ENCODE results near the gene PLEKHG3.

PLEKHG3 gene

DNA sequence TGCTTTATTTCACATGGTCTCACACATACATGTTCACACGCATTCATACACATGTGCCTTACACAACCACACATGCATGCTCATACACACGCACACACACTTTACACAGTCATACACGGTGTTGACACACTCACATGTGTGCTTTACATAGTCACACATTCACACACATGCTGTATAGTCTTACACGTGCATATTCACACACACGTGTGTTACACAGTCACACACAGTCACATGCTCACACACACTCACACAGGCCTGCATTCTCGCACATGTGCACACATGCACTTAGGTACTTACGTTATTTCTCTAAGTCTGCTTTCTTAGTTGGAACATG is 18.0 kb upstream of the PLEKHG3 start:
- no peak for DNase-seq
- Histone ChIP-seq H3K4me3 (ENCODE audit: low read length) (no peak overlapping the region), H3K27me3 (replicated peaks; ENCODE audit: insufficient read depth, low read length) (no peaks in the 10 kb centered on the region), H3K36me3 (replicated peaks; ENCODE audit: insufficient read depth, low read length) (no peaks in the 10 kb centered on the region), H3K4me2 (ENCODE audit: low read depth, low read length) (no peak overlapping the region), H3K4me1 (ENCODE audit: low read length) (no peaks in the 10 kb centered on the region), H3K9ac (ENCODE audit: low read length) (no peak overlapping the region), H4K20me1 (ENCODE audit: insufficient read depth, low read length) (no peaks in the 10 kb centered on the region), H2AFZ (ENCODE audit: low read length) (no peak overlapping the region), H3K9me3 (replicated peaks; ENCODE audit: insufficient read depth, low read length) (no peaks in the 10 kb centered on the region), H3K79me2 (ENCODE audit: low read length) (no peaks in the 10 kb centered on the region), H3F3A (ENCODE audit: insufficient read depth, low read length) (no peaks in the 10 kb centered on the region), H3K9me2 (replicated peaks; ENCODE audit: insufficient read depth, low read length) (no peaks in the 10 kb centered on the region), H3K27ac (ENCODE audit: low read length) (no peak overlapping the region)
- TF ChIP-seq EZH2 (optimal IDR thresholded peaks at IDR 0.05; ENCODE audit: low read depth, low read length) (no peak), EZH2phosphoT487 (IDR thresholded peaks at IDR 0.05; ENCODE audit: low read length) (no peak)
- TF ChIP-seq, protein P1, sequence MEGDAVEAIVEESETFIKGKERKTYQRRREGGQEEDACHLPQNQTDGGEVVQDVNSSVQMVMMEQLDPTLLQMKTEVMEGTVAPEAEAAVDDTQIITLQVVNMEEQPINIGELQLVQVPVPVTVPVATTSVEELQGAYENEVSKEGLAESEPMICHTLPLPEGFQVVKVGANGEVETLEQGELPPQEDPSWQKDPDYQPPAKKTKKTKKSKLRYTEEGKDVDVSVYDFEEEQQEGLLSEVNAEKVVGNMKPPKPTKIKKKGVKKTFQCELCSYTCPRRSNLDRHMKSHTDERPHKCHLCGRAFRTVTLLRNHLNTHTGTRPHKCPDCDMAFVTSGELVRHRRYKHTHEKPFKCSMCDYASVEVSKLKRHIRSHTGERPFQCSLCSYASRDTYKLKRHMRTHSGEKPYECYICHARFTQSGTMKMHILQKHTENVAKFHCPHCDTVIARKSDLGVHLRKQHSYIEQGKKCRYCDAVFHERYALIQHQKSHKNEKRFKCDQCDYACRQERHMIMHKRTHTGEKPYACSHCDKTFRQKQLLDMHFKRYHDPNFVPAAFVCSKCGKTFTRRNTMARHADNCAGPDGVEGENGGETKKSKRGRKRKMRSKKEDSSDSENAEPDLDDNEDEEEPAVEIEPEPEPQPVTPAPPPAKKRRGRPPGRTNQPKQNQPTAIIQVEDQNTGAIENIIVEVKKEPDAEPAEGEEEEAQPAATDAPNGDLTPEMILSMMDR (IDR thresholded peaks at IDR 0.05; ENCODE audit: low read length), result no peak

DNA sequence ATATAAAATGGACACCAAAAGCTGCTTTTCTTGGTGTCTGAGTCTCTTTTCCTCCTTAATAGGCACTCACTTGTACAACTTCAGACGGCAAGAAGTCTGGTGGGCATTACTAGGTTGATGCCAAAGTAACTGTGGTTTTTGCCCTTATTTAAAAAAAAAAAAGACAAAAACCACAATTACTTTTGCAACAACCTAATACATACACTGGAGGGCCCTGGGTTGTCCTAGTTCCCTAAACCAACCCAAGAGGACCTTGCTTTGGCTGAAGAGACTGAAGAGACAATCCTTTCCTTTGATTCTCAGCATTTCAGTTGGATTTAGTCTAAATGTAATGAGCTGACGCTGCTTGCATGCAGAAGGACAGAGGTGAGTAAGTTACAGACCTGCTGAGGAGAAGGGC is 16.2 kb upstream of the PLEKHG3 start:
- H3K4me3 ChIP-seq (ENCODE audit: low read length), result no peak overlapping the region
- no peak overlapping the region for H3K4me2 ChIP-seq (ENCODE audit: low read depth, low read length)
- H2AFZ ChIP-seq (ENCODE audit: low read length), result no peak overlapping the region
- H3K9ac ChIP-seq (ENCODE audit: low read length), result no peak overlapping the region
- DNase-seq, result no peak
- no peaks in the 10 kb centered on the region for H3K9me3 ChIP-seq (replicated peaks; ENCODE audit: insufficient read depth, low read length)
- TF ChIP-seq EZH2 (optimal IDR thresholded peaks at IDR 0.05; ENCODE audit: low read depth, low read length), result no peak
- TF ChIP-seq, protein P1 (IDR thresholded peaks at IDR 0.05; ENCODE audit: low read length), result no peak
- no peak overlapping the region for H3K27ac ChIP-seq (ENCODE audit: low read length)
- H3K36me3 ChIP-seq (replicated peaks; ENCODE audit: insufficient read depth, low read length), result no peaks in the 10 kb centered on the region
- no peaks in the 10 kb centered on the region for H3K9me2 ChIP-seq (replicated peaks; ENCODE audit: insufficient read depth, low read length)
- H3K4me1 ChIP-seq (ENCODE audit: low read length), result no peaks in the 10 kb centered on the region
- H3F3A ChIP-seq (ENCODE audit: insufficient read depth, low read length), result no peaks in the 10 kb centered on the region
- no peaks in the 10 kb centered on the region for H3K27me3 ChIP-seq (replicated peaks; ENCODE audit: insufficient read depth, low read length)
- H3K79me2 ChIP-seq (ENCODE audit: low read length), result no peaks in the 10 kb centered on the region
- H4K20me1 ChIP-seq (ENCODE audit: insufficient read depth, low read length), result no peaks in the 10 kb centered on the region

- H3K4me1 ChIP-seq (ENCODE audit: low read length), result no peaks in the 10 kb centered on the region
- H3K4me2 ChIP-seq (ENCODE audit: low read depth, low read length), result no peak overlapping the region
- H3K9me3 ChIP-seq (replicated peaks; ENCODE audit: insufficient read depth, low read length), result no peaks in the 10 kb centered on the region
- no peak overlapping the region for H3K9ac ChIP-seq (ENCODE audit: low read length)
- no peaks in the 10 kb centered on the region for H3K79me2 ChIP-seq (ENCODE audit: low read length)
- no peaks in the 10 kb centered on the region for H4K20me1 ChIP-seq (ENCODE audit: insufficient read depth, low read length)
- no peaks in the 10 kb centered on the region for H3K27me3 ChIP-seq (replicated peaks; ENCODE audit: insufficient read depth, low read length)
- DNase-seq, result no peak
- no peak overlapping the region for H2AFZ ChIP-seq (ENCODE audit: low read length)
- H3K4me3 ChIP-seq (ENCODE audit: low read length), result no peak overlapping the region
- TF ChIP-seq, protein P1 (IDR thresholded peaks at IDR 0.05; ENCODE audit: low read length), result no peak
- TF ChIP-seq EZH2phosphoT487 (IDR thresholded peaks at IDR 0.05; ENCODE audit: low read length) (no peak), EZH2 (optimal IDR thresholded peaks at IDR 0.05; ENCODE audit: low read depth, low read length) (no peak)
- H3F3A ChIP-seq (ENCODE audit: insufficient read depth, low read length), result no peaks in the 10 kb centered on the region
- H3K36me3 ChIP-seq (replicated peaks; ENCODE audit: insufficient read depth, low read length), result no peaks in the 10 kb centered on the region
- no peaks in the 10 kb centered on the region for H3K9me2 ChIP-seq (replicated peaks; ENCODE audit: insufficient read depth, low read length)
- no peak overlapping the region for H3K27ac ChIP-seq (ENCODE audit: low read length)
Measured at GRCh38 chr14:64688811-64689281, 15.4 kb upstream of the PLEKHG3 start.

Data from MM.1S (cell line).